Gastrocnemius medialis (tissue), 4 donors: ENCODE results near the gene SAV1. TPM values are rescaled to one million over a fixed set of nuclear protein-coding genes. Genes with fewer than 3 reads are reported as not detected.

Experiments used
- ATAC-seq, 2 donors: fragments of 150-250 bp; one replicate each; pipeline ENCODE4 v1.9.1; 2016
- DNase-seq, 2 donors: peaks; one replicate each; pipeline ENCODE4 v3.0.0-alpha.2; 2019
- H3K27ac ChIP-seq, 4 donors: fragments of 200-600 bp; sonication (generic); 1 replicate in 1 of 4; 2 replicates in 3 of 4; pipeline ENCODE4 v1.5.1; 2016 to 2018; ENCODE audit warnings: mild to moderate bottlenecking in 2 of 4, moderate library complexity in 1 of 4
- H3K27me3 ChIP-seq, 3 donors: fragments of 200-600 bp; sonication (generic) in 2 of 3; 1 replicate in 1 of 3; 2 replicates in 2 of 3; pipeline versions ENCODE4 v1.5.1 to v1.6.0; 2016 to 2019; ENCODE audit warnings: mild to moderate bottlenecking in 1 of 3, moderate library complexity in 1 of 3
- H3K36me3 ChIP-seq, 2 donors: fragments of 200-600 bp; sonication (generic) in 1 of 2; one replicate each; pipeline ENCODE4 v1.5.1; 2017 to 2018
- H3K4me1 ChIP-seq, 2 donors: fragments of 200-600 bp; sonication (generic) in 1 of 2; one replicate each; pipeline ENCODE4 v1.5.1; 2016 to 2017; ENCODE audit warnings: mild to moderate bottlenecking in 2 of 2
- H3K4me3 ChIP-seq, 4 donors: fragments of 200-600 bp; sonication (generic) in 3 of 4; 1 replicate in 1 of 4; 2 replicates in 3 of 4; pipeline ENCODE4 v1.5.1; 2016 to 2019; ENCODE audit warnings: mild to moderate bottlenecking in 2 of 4
- H3K9me3 ChIP-seq, 3 donors: fragments of 200-600 bp; sonication (generic) in 2 of 3; 1 replicate in 1 of 3; 2 replicates in 2 of 3; pipeline ENCODE4 v1.5.1; 2016 to 2019
- POLR2A ChIP-seq, 2 donors: fragments of 450-650 bp; IDR thresholded peaks; one replicate each; pipeline ENCODE4 v1.6.1; 2017; ENCODE audit warnings: antibody characterized with exemption in 2 of 2, mild to moderate bottlenecking in 2 of 2, moderate library complexity in 2 of 2
- in situ Hi-C, 4 donors: fragments of 200-750 bp; cut with MboI; loops; one replicate each; pipeline versions ENCODE4 v1.15.0 to v1.8.0; 2017; ENCODE audit warnings: low sequenced_read_pairs in 4 of 4
- intact Hi-C: fragments of 100-400 bp; cut with DNase I; formaldehyde crosslinking; loops from one replicate; pipeline ENCODE4 v1.15.1; 2023; ENCODE audit warnings: low total_unique reads
- total RNA-seq, 4 donors: library from RNA; depleted of rRNA; stranded (reverse); fragments of >200 nt; gene quantifications; one replicate each; pipeline versions ENCODE4 v1.1.0 to v1.2.3, GENCODE V29; 2016
- TF ChIP-seq, protein P1 (sequence below), 5 experiments: fragments of 450-650 bp in 3 of 5; fragments of 200-600 bp in 2 of 5; sonication (generic) in 2 of 5; IDR thresholded peaks in 4 of 5; conservative IDR thresholded peaks in 1 of 5; 1 replicate in 4 of 5; 2 replicates in 1 of 5; pipeline ENCODE4 v1.5.1; 2016 to 2019; ENCODE audit warnings: antibody characterized with exemption in 5 of 5, mild to moderate bottlenecking in 3 of 5, moderate library complexity in 3 of 5

SAV1 gene
- total RNA-seq, 4 donors from 2014 or later, result 18.3 to 68.7 (median 36.8) TPM

DNA sequence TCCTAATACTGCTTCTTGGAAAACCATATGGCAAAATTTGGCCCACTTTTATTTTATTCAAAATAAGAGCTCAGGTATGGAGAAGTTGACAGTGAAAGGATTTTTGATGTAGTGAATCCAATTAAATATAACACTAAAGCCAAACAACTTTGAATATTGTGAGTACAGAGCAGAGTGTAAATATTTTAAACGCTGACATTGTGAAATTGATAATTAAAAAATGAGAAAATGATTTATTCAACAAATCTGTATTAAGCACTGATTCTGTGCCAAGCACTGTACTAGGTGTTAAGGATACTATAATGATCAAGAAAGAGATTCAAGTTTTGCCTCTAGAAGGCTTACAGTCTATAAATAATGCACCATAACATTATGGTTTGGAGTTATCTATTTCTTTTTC is 57.6 kb downstream of the SAV1 start:
- Histone ChIP-seq H3K27ac (no peak overlapping the region), H3K9me3 (no peaks in the 10 kb centered on the region), H3K27me3 (no peaks in the 10 kb centered on the region), H3K4me3 (no peak overlapping the region), H3K4me1 (no peaks in the 10 kb centered on the region), H3K36me3 (no peaks in the 10 kb centered on the region)
- intact Hi-C loops (no loop called here), in situ Hi-C loops (loop anchor here in 2 of 4 donors (10.0 kb wide), 2 partner anchors 104 to 164 kb away; no protein-coding TSS in a partner anchor)
- no peak for ATAC-seq
- DNase-seq, result no peak
- TF ChIP-seq POLR2A (IDR thresholded peaks at IDR 0.05), result no peak
- TF ChIP-seq, protein P1, sequence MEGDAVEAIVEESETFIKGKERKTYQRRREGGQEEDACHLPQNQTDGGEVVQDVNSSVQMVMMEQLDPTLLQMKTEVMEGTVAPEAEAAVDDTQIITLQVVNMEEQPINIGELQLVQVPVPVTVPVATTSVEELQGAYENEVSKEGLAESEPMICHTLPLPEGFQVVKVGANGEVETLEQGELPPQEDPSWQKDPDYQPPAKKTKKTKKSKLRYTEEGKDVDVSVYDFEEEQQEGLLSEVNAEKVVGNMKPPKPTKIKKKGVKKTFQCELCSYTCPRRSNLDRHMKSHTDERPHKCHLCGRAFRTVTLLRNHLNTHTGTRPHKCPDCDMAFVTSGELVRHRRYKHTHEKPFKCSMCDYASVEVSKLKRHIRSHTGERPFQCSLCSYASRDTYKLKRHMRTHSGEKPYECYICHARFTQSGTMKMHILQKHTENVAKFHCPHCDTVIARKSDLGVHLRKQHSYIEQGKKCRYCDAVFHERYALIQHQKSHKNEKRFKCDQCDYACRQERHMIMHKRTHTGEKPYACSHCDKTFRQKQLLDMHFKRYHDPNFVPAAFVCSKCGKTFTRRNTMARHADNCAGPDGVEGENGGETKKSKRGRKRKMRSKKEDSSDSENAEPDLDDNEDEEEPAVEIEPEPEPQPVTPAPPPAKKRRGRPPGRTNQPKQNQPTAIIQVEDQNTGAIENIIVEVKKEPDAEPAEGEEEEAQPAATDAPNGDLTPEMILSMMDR (IDR thresholded peaks at IDR 0.05 in 4 of 5, conservative IDR thresholded peaks at IDR 0.05 in 1 of 5), result no peak

DNA sequence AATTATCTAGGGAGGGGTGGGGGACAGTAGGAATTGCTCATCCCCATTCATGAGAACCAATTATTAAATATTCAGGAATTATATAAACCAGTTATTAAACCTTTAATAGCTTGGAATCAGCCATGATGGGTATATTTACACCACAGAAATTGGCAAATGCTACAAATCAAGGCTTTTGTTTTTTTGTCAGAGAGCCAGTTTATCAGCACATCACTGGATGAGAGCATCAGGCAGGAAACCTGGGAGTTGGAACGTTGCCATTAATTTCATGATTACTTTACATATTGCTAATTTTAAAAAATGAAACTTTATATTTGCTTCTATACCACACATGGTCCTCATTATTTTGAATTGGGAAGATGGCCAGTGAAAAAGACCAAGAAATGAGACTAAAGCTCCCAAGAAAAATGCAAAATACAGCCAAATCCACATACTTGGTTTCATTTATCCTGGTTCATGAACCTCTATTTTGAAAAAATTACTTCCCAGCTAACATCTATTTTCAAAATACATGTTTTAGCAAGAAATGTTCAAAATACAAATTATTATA is 59.7 kb downstream of the SAV1 start:
- Histone ChIP-seq H3K27ac (no peak overlapping the region), H3K4me3 (no peak overlapping the region), H3K36me3 (no peaks in the 10 kb centered on the region), H3K27me3 (no peaks in the 10 kb centered on the region), H3K9me3 (no peaks in the 10 kb centered on the region), H3K4me1 (no peaks in the 10 kb centered on the region)
- in situ Hi-C loops (loop anchor here in 2 of 4 donors (10.0 kb wide), 2 partner anchors 166 to 246 kb away; no protein-coding TSS in a partner anchor), intact Hi-C loops (loop anchor here (10.0 kb wide), 1 partner anchor 256 kb away; no protein-coding TSS in a partner anchor)
- TF ChIP-seq POLR2A (IDR thresholded peaks at IDR 0.05), result no peak
- TF ChIP-seq, protein P1 (IDR thresholded peaks at IDR 0.05 in 4 of 5, conservative IDR thresholded peaks at IDR 0.05 in 1 of 5), result no peak
- no peak for DNase-seq
- ATAC-seq, result no peak

GRCh38 chr14:50607761-50608160 is 60.3 kb downstream of the SAV1 start:
- TF ChIP-seq POLR2A (IDR thresholded peaks at IDR 0.05), result no peak
- TF ChIP-seq, protein P1 (IDR thresholded peaks at IDR 0.05 in 4 of 5, conservative IDR thresholded peaks at IDR 0.05 in 1 of 5), result no peak
- Histone ChIP-seq H3K4me3 (no peak overlapping the region), H3K9me3 (no peaks in the 10 kb centered on the region), H3K27me3 (no peaks in the 10 kb centered on the region), H3K4me1 (no peaks in the 10 kb centered on the region), H3K36me3 (no peaks in the 10 kb centered on the region), H3K27ac (no peak overlapping the region)
- DNase-seq (no peak), ATAC-seq (no peak)
- intact Hi-C loops, result loop anchor here (10.0 kb wide), 1 partner anchor 257 kb away; no protein-coding TSS in a partner anchor
- in situ Hi-C loops, result loop anchor here in 2 of 4 donors (10.0 kb wide), 2 partner anchors 167 to 247 kb away; no protein-coding TSS in a partner anchor

- TF ChIP-seq, protein P1 (IDR thresholded peaks at IDR 0.05 in 4 of 5, conservative IDR thresholded peaks at IDR 0.05 in 1 of 5), result no peak
- TF ChIP-seq POLR2A (IDR thresholded peaks at IDR 0.05), result no peak
- H3K27me3 ChIP-seq, result no peaks in the 10 kb centered on the region
- no peak overlapping the region for H3K27ac ChIP-seq
- no peaks in the 10 kb centered on the region for H3K4me1 ChIP-seq
- no peaks in the 10 kb centered on the region for H3K9me3 ChIP-seq
- H3K4me3 ChIP-seq, result no peak overlapping the region
- no peak for ATAC-seq
- H3K36me3 ChIP-seq, result no peaks in the 10 kb centered on the region
- intact Hi-C loops (loop anchor here (10.0 kb wide), 1 partner anchor 258 kb away; no protein-coding TSS in a partner anchor), in situ Hi-C loops (loop anchor here in 2 of 4 donors (10.0 kb wide), 2 partner anchors 168 to 248 kb away; no protein-coding TSS in a partner anchor)
- DNase-seq, result no peak
Measured at GRCh38 chr14:50607181-50607580, 60.9 kb downstream of the SAV1 start.
